GM19351 (cell line): ENCODE results near the gene LRRIQ4.

ENCODE experiments used
- ATAC-seq: cut with Tn5 transposase; IDR thresholded peaks from one replicate; pipeline ENCODE4 v1.9.1; 2021; ENCODE audit warnings: mild to moderate bottlenecking, moderate library complexity; ENCODE audit not compliant: unreplicated experiment

LRRIQ4 gene

GRCh38 chr3:169809230-169809795 is 3.4 kb upstream of the LRRIQ4 start:
- no peak for ATAC-seq

- ATAC-seq: peak; percentile 9
Measured at GRCh38 chr3:169811631-169812331, 889 bp upstream of the LRRIQ4 start.

- no peak for ATAC-seq
Measured at GRCh38 chr3:169813278-169813677, 608 bp downstream of the LRRIQ4 start.

GRCh38 chr3:169813757-169814517 is 1.3 kb downstream of the LRRIQ4 start:
- ATAC-seq: peak; percentile 86

- ATAC-seq: no peak
Measured at GRCh38 chr3:169815590-169816150, 3.0 kb downstream of the LRRIQ4 start.

GRCh38 chr3:169818316-169818715 is 5.6 kb downstream of the LRRIQ4 start:
- no peak for ATAC-seq

GRCh38 chr3:169822091-169822490 is 9.4 kb downstream of the LRRIQ4 start:
- no peak for ATAC-seq

- no peak for ATAC-seq
Measured at GRCh38 chr3:169822540-169822939, 9.9 kb downstream of the LRRIQ4 start.

- no peak for ATAC-seq
Measured at GRCh38 chr3:169822983-169823382, 10.3 kb downstream of the LRRIQ4 start.

- no peak for ATAC-seq
Measured at GRCh38 chr3:169825316-169825715, 12.6 kb downstream of the LRRIQ4 start.

GRCh38 chr3:169827712-169828111 is 15.0 kb downstream of the LRRIQ4 start:
- no peak for ATAC-seq

GRCh38 chr3:169835533-169835932 is 22.9 kb downstream of the LRRIQ4 start:
- ATAC-seq: no peak

GRCh38 chr3:169836078-169836941 is 23.6 kb downstream of the LRRIQ4 start:
- ATAC-seq: peak; percentile 90

GRCh38 chr3:169836942-169837275 is 24.2 kb downstream of the LRRIQ4 start:
- no peak for ATAC-seq

- no peak for ATAC-seq
Measured at GRCh38 chr3:169838511-169839030, 25.9 kb downstream of the LRRIQ4 start.

GRCh38 chr3:169841171-169841570 is 28.5 kb downstream of the LRRIQ4 start:
- ATAC-seq: peak; percentile 66

- no peak for ATAC-seq
Measured at GRCh38 chr3:169842960-169843359, 30.3 kb downstream of the LRRIQ4 start.

GRCh38 chr3:169846458-169847193 is 34.0 kb downstream of the LRRIQ4 start:
- peak; percentile 98 for ATAC-seq

GRCh38 chr3:169847896-169848295 is 35.2 kb downstream of the LRRIQ4 start:
- ATAC-seq: no peak

- no peak for ATAC-seq
Measured at GRCh38 chr3:169848741-169849140, 36.1 kb downstream of the LRRIQ4 start.
